ENCODE data around the gene NSRP1.

NSRP1 gene

GRCh38 chr17:30218799-30219198 lies 102.2 kb downstream of the NSRP1 start:
- no peak overlapping the region for H3K27ac ChIP-seq (ENCODE audit: low read length)
- H3K4me2 ChIP-seq (ENCODE audit: low read depth, low read length): no peak overlapping the region
- no peaks in the 10 kb centered on the region for H3K9me3 ChIP-seq (replicated peaks; ENCODE audit: insufficient read depth, low read length)
- no peaks in the 10 kb centered on the region for H3F3A ChIP-seq (ENCODE audit: insufficient read depth, low read length)
- H3K36me3 ChIP-seq (replicated peaks; ENCODE audit: insufficient read depth, low read length): no peaks in the 10 kb centered on the region
- TF ChIP-seq EZH2 (optimal IDR thresholded peaks at IDR 0.05; ENCODE audit: low read depth, low read length) (no peak), CTCF (IDR thresholded peaks at IDR 0.05; ENCODE audit: low read length) (no peak)
- no peaks in the 10 kb centered on the region for H3K4me1 ChIP-seq (ENCODE audit: low read length)
- no peaks in the 10 kb centered on the region for H3K79me2 ChIP-seq (ENCODE audit: low read length)
- H3K9ac ChIP-seq (ENCODE audit: low read length): no peak overlapping the region
- H3K9me2 ChIP-seq (replicated peaks; ENCODE audit: insufficient read depth, low read length): no peaks in the 10 kb centered on the region
- no peak for DNase-seq
- no peak overlapping the region for H2AFZ ChIP-seq (ENCODE audit: low read length)
- H4K20me1 ChIP-seq (ENCODE audit: insufficient read depth, low read length): no peaks in the 10 kb centered on the region
- no peaks in the 10 kb centered on the region for H3K27me3 ChIP-seq (replicated peaks; ENCODE audit: insufficient read depth, low read length)
- no peak overlapping the region for H3K4me3 ChIP-seq (ENCODE audit: low read length)

GRCh38 chr17:30219315-30219714 lies 102.7 kb downstream of the NSRP1 start:
- H4K20me1 ChIP-seq (ENCODE audit: insufficient read depth, low read length): no peaks in the 10 kb centered on the region

GRCh38 chr17:30219833-30220232 lies 103.2 kb downstream of the NSRP1 start:
- H3K27me3 ChIP-seq (replicated peaks; ENCODE audit: insufficient read depth, low read length): no peaks in the 10 kb centered on the region
- no peak overlapping the region for H3K4me3 ChIP-seq (ENCODE audit: low read length)
- H3K4me2 ChIP-seq (ENCODE audit: low read depth, low read length): no peak overlapping the region
- no peaks in the 10 kb centered on the region for H4K20me1 ChIP-seq (ENCODE audit: insufficient read depth, low read length)
- no peaks in the 10 kb centered on the region for H3K9me3 ChIP-seq (replicated peaks; ENCODE audit: insufficient read depth, low read length)
- no peaks in the 10 kb centered on the region for H3K9me2 ChIP-seq (replicated peaks; ENCODE audit: insufficient read depth, low read length)
- no peak for DNase-seq
- no peaks in the 10 kb centered on the region for H3K79me2 ChIP-seq (ENCODE audit: low read length)
- no peaks in the 10 kb centered on the region for H3K4me1 ChIP-seq (ENCODE audit: low read length)
- no peak overlapping the region for H3K9ac ChIP-seq (ENCODE audit: low read length)
- no peak overlapping the region for H2AFZ ChIP-seq (ENCODE audit: low read length)
- TF ChIP-seq EZH2 (optimal IDR thresholded peaks at IDR 0.05; ENCODE audit: low read depth, low read length) (no peak), CTCF (IDR thresholded peaks at IDR 0.05; ENCODE audit: low read length) (no peak), EZH2phosphoT487 (IDR thresholded peaks at IDR 0.05; ENCODE audit: low read length) (no peak)
- H3F3A ChIP-seq (ENCODE audit: insufficient read depth, low read length): no peaks in the 10 kb centered on the region
- no peak overlapping the region for H3K27ac ChIP-seq (ENCODE audit: low read length)
- no peaks in the 10 kb centered on the region for H3K36me3 ChIP-seq (replicated peaks; ENCODE audit: insufficient read depth, low read length)

More at GRCh38 chr17:30219315-30219714, 102.7 kb downstream of the NSRP1 start:
- Histone ChIP-seq H3K36me3 (replicated peaks; ENCODE audit: insufficient read depth, low read length) (no peaks in the 10 kb centered on the region), H3K4me2 (ENCODE audit: low read depth, low read length) (no peak overlapping the region), H3K27ac (ENCODE audit: low read length) (no peak overlapping the region), H3F3A (ENCODE audit: insufficient read depth, low read length) (no peaks in the 10 kb centered on the region), H3K9ac (ENCODE audit: low read length) (no peak overlapping the region), H3K9me3 (replicated peaks; ENCODE audit: insufficient read depth, low read length) (no peaks in the 10 kb centered on the region), H3K27me3 (replicated peaks; ENCODE audit: insufficient read depth, low read length) (no peaks in the 10 kb centered on the region), H3K79me2 (ENCODE audit: low read length) (no peaks in the 10 kb centered on the region), H3K4me1 (ENCODE audit: low read length) (no peaks in the 10 kb centered on the region), H3K9me2 (replicated peaks; ENCODE audit: insufficient read depth, low read length) (no peaks in the 10 kb centered on the region), H2AFZ (ENCODE audit: low read length) (no peak overlapping the region), H3K4me3 (ENCODE audit: low read length) (no peak overlapping the region)
- no peak for DNase-seq
- TF ChIP-seq CTCF (IDR thresholded peaks at IDR 0.05; ENCODE audit: low read length) (no peak), EZH2 (optimal IDR thresholded peaks at IDR 0.05; ENCODE audit: low read depth, low read length) (no peak)
